EL (cell line): ENCODE measurements around the gene EMC8.
"Not testable (repeated sequence)": the region's sequence is repeated elsewhere in the genome, so short reads cannot be mapped to it uniquely, and the experiment has no call there.

ENCODE experiments used
- DNase-seq: peaks from one replicate; pipeline ENCODE4 v3.0.0-alpha.2; 2016

EMC8 gene

DNA sequence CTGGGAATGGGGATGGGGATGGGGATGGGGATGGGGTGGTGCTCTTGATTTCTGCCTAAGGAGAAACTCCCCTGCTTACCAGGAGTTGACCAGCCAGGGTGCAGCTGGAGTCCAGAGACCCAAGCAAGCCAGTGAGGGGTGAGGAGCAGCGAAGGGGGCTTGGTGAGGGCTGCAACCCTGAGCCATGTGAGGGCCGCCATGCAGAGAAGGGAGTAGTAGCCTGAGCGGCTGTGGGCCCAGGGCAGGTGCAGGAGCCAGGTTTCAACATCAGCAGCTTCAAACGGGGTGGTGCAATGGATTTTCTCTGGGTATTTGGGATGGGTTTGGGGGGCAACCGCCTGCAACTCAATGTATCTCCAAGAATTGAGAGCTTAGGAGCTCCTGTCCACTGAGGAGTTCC is 35.4 kb upstream of the EMC8 start:
- DNase-seq: no peak

DNA sequence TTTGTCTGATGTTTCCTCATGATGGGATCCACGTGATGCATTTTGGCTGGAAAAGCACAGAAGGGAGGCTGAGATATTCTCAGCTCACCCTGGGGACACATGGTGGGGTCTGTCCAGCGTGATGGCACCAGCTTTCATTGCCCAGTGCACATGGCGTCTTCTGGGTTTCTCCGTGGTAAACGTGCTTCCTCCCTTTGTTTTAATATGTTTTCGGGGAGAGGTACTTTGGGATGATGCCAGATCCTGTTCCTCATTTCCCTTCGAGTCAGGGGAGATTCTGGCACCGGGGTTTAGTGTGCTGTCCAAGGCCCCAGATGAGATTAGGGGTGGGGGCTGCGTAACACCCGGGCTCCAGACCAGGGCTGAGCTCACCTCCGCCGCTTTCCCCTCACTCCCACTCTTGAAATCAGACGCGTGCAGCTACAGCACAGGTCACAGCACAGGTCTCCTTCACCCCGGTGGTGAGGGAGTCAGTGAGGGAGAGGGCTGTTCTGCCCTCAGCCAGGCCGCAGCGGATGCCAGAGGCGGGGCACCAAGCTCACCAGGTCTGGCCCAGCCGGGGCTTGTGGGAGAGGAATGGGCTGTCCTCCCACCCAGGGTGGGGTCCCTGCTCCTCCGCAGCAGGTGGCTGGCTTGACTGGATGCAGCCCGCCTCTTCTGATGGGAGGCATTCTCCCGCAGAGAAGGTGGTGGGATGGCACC is 34.0 kb upstream of the EMC8 start:
- no peak for DNase-seq

DNA sequence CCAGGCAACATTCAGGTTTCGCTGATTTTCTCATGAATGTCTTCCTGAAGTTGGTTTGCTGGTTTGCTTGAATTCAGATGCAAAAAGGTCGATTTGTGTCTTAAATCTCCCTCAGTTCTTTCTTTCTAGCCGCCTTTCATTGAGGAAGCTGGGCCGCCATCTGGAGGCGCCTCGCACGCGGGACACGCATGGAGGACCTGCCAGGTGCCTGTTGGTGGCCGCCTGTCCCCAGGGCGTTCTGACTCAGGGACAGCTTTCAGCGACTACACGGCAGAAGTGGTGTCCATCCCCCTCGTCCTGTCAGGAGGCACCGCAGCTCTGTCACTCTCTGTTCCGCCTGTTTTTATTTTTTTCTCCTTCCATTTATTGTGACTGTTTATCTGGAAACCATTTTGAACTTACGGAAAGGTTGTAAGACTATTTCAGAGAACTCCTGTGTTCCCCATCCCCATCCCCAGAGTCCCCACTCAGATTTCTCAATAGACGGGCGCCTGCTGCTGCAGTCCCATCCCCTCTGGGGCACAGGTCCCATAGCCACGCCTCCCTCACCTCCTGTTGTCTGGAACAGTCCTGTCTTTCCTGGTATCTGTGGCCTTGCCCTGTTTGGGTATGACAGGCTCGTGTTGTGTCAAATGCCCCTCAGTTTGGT is 33.4 kb upstream of the EMC8 start:
- DNase-seq: no peak

DNA sequence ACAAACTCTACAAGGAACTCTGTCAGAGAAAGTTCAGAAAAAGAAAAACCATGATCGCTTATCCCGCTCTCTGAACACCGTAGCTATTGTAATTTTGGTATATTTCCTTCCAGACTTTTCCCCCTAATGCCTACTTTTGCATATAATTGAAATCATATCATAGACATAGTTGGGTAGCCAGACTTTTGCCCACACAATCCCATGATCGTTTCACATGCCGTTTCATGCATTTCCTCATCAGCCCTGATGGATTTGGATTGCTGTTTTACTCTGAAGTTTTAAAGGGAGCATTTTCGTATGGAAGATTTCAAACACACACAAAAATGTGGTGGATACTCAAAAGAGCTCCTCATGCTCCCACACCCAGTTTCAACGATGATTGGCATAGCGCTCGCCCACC is 31.5 kb upstream of the EMC8 start:
- no peak for DNase-seq

DNA sequence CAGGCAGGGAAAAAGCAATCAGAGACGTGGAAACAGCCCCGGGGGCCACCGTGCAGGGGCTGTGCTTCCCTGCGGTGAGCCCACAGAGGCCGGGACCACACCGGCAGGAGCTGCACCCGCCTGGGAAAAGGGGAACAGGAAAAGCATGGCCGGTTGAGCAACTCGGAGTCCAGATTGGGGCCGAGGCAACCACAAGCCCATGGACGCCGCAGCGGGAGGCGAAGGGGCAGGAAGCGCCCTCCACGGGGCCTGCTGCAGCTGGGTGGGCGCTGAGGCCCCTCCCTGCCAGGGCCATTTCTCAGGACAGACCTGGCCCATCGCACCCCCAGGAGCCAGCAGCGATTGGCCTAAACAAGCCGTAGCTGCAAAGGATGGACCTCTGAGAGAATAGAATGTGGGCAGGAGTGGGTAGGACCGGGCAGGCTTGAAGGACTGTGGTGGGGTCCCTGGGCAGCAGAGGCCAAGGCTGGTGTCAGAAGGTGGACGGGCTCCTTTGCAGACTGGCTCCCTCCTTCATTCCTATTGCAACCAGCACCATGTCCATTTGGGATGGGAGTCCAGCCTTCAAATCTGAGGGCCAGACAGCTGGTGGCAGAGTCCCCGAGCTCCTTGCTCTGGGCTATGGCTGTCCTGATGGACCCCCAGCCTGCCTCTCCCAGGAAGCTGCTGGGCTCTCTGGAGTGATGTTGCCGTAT is 30.6 kb upstream of the EMC8 start:
- no peak for DNase-seq

DNA sequence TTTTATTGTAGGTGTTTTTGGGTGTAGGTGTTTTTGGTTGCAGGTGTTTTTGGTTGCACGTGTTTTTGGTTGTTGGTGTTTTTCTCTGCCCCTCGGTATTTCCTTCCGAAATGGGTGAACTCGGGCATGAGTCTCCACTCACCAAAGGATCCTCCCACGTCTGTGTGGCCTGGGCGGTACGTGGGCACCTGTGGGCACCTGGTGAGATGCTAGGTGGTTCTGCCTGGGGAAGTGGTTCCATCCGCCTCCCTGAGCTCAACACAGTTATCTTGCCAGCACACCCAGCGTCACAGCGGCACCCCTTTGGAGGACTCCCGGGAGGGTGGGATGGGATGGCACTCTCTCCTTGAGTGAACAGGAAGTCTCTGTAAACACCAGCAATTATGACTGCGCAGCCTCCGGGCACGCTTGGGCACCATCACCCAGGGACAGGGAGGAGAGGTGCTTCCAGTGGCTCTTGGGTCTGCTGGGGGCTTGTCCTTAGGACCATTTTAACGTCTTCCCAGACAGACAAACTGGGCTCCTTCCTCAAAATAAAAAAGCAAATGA is 29.9 kb upstream of the EMC8 start:
- DNase-seq: no peak

DNA sequence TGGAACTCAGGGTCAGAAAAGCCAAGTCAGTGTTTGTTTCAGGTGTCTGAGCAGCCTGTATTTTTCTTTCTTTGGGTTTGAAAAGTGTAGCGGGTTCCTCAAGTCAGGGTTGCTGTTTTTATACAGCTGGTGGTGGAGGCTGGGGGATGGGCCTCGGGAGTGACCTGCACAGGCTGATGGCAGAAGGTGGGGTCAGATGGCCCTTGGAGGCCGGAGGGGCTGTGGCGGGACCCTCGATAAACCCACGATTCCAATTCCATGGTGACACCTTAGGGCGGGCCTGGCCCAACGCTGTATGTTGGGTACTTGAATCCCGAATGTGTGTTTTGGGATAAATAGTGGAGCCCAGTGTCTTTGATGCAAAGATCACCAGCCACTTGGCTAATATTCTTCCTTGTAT is 28.8 kb upstream of the EMC8 start:
- no peak for DNase-seq

DNA sequence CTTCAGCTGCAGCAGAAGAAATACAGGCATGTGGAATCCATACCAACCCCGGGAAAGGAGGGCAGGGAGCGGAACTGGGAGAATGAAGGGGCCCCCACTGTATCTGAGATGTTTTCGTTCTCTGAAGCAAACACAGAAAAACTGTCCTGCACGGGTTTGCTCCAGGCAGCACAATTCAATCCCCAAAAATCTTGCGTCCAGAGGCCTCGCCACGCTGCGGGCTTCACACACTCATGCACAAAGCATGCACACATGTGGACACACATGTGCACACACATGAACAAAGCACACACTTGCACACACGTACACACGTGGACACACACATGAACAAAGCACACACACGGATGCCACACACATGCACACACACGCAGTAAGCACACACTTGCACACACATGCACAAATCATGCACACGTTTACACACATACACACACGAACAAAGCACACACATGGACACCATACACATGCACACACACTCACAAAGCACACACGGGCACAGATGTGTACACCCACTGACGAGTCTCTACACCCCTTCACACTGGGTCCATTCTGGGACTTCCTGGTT is 27.4 kb upstream of the EMC8 start:
- DNase-seq: no peak

DNA sequence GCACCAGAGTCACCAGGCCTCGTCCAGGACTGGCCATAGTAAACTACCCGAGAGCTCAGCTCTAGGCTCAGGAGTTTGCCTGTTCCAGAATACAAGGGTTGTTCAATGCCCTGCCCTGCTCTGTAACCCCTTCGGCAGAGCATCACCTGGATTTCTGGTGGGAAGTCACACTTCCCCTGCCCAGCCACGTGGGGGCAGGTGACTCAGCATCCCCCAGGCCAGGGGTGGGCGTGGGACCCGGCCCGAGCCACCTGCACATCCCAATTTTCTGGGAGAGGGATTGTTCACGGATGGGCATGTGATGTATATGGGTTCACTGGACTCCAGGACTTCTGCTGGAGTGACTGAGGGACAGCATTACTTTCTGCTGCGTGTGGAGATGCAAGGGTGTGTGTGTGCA is 26.0 kb upstream of the EMC8 start:
- DNase-seq: no peak

DNA sequence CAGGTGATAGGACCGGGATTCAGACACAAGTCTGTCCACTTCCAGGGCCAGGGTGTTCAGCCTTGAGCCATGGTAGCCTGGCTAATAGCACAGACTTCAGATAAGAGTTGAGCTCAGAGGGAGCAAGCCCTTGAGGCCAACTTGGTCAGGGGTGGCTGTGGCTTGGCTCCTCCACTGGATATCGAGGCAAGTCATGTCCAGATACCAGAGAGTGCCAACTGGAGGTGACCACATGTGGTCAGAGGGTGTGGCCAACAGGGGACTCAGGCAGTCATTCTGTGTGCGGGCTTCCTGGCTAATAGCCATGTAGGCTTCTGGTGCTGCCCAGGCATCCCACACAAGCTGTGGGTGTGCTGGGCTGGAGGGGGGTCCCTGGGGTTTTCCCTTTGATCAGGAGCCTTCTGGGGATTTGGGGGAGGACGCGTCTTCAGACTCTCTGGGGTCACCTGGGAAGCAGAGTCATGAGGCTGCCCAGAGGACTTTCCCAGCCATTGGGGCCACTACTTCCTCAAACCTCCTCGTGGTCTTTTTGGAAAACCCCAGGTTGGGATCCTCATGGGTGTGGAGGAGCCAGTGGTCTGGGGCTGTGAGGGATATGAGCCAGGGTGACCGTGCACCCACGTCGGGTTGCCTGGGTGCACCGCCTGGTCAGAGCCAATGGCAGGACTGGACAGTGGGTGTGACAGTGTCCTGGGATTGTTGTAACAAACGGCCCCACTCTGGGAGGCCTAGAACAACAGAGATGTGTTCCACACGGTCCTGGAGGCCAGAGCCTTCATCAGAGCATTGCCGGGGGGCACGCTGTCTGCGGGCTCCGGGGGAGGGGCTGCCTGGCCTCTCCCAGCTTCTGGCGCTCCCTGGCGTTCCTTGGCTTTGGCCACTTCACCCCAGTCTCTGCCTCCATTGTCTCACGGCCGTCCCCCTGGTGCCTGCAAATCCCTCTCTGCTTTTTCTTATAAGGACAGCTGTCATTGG is 25.1 kb upstream of the EMC8 start:
- no peak for DNase-seq

DNA sequence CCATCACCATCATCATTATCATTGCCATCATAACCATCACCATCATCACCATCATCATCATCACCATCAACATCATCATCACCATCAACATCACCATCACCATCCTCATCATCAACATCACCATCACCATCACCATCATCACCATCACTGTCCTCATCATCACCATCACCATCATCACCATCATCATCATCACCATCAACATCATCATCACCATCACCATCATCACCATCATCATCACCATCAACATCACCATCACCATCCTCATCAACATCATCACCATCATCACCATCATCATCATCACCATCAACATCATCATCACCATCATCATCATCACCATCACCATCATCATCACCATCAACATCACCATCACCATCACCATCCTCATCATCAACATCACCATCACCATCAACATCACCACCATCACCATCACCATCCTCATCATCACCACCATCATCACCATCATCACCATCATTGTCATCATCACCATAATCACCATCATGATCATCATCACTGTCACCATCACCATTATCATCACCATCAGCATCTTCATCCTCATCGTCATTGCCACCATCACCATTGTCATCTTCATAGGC is 24.1 kb upstream of the EMC8 start:
- DNase-seq: no peak

DNA sequence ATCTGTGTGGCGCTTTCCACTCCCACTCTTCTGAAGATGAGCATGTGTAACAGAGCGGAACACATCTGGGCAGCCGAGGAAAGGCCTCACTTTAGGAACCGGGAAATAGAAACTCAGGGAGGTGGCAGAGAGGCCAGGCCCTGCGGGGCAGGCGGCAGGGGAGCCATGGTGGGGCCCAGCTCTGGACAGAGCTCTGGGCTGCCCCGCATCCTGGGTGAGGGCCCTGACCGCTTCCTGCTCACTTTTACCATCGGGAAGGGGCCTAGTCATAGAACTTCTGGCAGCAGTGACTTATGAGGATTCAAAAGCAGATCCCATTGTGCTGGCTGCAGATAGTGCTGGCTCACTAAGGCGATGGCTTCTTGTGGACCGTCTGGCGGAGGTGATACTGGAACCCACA is 22.8 kb upstream of the EMC8 start:
- no peak for DNase-seq

DNA sequence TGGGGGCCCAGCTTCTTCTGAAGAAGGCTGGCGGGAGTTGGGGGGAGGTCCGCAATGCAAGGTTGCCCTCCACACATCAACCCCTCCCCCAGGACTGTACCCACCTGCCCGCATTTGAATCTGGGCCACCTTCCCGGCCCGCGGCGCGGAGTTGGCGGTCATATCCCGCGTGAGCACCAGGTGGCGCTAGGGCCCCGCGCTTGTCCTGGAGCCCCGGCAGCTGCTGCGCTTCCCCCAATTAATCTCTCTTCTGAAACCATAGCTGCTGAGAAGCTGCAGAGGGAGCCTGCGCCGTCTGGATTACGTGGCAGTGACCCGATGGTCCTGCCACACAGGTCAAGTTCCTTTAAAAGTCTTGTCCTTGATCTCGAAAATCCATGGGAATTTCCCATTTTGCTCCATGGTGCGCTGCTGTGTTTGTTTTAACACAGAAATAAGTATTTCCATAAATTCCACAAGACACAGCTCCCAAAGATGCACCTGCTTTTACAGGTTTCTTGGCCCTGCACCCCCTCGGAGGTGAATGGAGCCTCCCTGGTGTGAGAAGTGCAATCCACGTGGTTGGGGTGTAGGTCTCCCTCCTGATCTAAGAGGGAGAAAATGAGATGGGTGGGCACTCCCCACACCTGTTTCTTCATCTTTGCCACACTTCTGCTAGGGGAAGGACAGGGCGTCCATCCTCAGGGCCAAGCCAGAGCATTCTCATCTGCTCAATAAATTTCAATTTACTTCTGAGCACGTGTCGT is 22.2 kb upstream of the EMC8 start:
- DNase-seq: peak; percentile 72

DNA sequence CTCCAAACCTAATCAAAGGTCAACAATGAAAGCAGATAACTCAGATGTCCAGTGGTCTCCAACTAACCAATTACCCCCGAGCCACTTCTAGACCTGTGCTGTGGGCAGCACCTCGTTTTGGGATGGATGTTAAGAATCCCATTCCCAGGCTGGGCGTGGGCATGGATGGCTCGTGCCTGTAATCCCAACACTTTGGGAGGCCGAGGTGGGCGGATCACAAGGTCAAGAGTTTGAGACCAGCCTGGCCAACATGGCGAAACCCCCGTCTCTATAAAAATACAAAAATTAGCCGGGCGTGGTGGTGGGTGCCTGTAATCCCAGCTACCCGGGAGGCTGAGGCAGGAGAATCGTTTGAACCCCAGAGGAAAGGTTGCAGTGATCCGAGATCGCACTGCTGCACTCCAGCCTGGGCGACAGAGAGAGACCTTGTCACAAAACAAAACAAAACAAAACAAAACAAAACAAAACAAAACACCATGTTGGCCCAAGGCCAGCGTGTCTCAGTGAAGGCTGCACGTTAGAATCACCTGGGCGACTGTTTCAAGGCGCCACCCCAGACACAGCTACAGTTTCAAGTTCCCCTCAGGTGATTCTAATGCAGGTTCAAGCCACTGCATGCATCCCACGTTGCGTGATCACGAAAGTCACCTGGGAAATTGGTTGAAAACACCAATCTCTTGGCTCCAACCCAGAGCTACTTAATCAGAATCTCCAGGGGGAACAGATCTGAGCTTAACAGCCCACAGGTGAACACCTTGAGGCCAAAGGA is 21.4 kb upstream of the EMC8 start:
- DNase-seq: no peak

DNA sequence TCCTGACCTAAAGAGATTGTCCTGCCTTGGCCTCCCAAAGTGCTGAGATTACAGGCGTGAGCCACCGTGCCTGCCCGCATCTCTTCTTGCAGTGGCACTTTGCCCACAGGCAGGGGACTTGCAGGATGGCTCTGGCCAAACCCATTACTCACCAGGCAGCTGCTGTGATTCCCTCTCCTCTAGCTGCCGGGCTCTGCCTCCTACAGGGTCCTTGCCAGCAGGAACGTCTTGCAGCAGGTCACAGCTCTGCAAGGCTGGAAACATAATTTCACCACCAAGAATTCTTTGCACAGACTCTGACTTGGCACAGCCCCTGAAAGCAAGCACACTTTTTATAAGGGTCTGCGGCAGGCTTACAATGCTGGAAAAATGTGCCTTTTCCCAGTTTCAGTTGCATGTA is 20.4 kb upstream of the EMC8 start:
- DNase-seq: no peak

DNA sequence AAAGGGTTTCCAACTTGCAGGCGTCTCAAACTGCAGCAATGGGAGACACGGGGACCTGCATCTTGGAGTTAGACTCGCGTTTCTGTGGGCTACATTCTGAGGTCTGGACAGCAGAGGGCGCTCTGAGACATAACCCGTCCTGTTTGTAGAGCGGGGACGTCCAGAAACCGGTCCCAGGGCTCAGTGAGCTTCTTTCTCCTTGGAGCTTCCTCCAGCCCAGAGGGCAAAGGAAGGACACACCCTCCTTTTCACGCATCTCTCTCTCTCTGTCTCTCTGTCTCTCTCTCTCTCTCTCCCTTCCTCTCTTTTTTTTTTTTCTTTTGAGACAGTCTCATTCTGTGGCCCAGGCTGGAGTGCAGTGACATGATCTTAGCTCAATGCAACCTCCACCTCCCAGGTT is 19.9 kb upstream of the EMC8 start:
- DNase-seq: peak; percentile 81

DNA sequence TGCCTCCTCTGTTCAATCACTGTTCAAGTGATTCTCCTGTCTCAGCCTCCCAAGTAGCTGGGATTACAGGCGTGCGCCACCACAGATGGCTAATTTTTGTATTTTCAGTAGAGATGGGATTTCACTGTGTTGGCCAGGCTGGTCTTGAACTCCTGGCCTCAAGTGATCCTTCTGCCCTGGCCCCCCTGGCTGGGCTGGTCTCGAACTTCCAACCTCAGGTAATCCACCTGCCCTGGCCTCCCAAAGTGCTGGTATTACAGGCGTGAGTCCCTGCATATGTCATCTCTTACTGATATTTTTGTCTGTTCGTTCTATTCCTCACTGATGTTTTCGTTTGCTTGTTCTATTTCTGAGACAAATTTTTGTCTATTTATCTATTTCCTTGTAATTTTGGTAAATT is 17.9 kb upstream of the EMC8 start:
- not testable (repeated sequence) for DNase-seq

DNA sequence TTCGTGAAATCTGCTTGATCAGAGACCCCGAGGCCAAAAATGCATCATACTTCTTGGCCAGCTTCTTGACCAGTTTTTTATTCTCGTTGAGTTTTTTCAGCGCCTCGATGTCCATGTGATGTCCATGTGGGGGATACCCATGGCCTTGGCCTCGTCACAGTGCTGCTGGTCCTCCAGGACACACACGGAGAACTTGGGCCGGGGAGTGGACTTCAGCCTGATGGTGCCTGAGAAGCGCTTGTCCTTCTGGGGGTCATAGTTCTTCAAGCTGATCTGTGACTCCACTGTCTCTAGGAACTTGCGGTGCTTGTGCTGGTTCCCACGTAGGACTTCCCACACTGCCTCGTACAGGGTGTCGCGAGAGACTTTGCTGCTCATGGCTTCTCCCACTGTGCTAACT is 16.8 kb upstream of the EMC8 start:
- no peak for DNase-seq

DNA sequence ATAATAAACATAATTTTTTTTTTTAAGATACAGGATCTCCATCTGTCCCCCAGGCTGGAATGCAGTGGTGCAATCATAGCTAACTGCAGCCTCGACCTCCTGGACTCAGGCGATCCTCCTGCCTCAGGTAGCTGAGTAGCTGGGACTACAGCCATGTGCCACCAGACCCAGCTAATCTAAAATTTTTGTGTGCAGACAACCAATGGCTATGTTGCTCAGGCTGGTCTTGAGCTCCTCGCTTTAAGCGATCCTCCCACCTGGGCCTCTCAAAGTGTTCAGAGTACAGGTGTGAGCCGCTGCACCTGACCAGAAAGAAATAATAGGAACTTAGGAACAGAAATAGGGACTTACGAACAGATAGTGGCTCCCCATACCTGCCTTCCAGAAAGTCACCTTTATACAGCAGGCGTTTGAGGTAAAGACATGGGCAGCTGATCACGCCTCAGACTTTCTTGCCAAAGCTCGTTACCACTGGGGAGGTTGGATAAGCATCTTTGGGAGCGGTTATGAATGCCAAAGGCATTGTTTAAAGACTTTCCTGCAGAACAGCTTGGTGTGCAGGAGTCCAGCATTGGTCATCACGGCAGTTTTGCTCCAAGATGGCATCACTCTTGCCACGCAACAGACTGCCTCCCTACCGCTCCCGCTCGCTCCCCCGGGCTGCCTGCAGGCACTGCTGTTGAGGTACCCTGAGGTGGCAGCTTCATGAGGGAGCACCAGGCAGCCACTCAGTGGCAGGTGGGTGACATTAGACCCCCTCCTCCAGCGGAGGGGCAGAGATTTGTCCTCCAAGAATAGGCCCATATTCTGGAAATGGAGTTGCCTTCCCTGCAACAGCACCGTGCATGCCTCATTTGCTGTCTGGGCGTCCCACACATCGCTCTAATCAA is 13.7 kb upstream of the EMC8 start:
- DNase-seq: no peak
